Fibroblast of skin of right biceps (primary cell): ENCODE measurements around the gene DUS1L.

Source experiments
- DNase-seq: peaks from one replicate; pipeline ENCODE4 v3.0.0-alpha.2; 2013

DUS1L gene

DNA sequence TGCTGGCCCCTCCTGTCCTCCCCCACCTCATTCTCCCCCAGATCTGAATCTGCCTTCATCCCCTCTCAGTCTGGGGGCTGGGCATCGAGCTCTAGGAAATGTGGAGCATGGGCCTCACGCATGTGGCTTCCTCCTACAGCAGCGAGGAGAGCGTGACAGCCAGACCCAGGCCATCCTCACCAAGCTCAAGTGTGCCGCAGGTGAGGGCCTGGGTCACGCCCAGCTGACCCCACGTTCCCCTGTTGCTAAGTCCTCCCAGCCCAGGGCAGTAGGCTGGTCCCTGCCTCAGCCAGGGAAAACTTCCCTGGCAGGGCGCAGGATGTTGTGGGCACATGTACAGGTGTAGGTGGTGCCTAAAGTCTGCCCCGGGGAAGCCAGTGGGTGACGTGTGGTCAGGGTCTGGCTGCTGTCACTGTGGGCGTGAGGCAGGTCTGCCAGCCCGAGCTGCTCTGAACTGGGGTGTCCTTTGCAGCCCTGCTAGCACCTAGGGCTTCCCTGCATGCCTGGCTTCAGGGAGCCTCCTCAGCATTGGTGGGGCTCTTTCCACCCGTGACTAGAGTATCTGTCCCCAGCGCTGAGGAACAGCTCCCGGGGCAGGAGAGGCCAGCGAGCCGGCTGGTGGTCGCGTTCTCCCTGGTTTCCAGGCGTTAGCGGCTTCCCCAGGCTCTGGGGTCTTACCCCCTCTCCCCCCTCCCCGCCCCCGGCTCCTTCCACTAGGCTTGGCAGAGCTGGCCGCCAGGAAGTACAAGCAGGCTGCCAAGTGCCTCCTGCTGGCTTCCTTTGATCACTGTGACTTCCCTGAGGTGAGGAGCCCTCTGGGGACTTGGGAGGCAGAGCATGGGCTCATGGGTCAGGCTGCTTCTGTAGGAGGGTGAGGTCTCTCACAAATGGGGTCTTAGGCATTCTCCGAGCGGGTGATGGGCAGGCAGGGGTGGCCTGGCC, 10.3 kb downstream of the DUS1L start:
- no peak for DNase-seq

DNA sequence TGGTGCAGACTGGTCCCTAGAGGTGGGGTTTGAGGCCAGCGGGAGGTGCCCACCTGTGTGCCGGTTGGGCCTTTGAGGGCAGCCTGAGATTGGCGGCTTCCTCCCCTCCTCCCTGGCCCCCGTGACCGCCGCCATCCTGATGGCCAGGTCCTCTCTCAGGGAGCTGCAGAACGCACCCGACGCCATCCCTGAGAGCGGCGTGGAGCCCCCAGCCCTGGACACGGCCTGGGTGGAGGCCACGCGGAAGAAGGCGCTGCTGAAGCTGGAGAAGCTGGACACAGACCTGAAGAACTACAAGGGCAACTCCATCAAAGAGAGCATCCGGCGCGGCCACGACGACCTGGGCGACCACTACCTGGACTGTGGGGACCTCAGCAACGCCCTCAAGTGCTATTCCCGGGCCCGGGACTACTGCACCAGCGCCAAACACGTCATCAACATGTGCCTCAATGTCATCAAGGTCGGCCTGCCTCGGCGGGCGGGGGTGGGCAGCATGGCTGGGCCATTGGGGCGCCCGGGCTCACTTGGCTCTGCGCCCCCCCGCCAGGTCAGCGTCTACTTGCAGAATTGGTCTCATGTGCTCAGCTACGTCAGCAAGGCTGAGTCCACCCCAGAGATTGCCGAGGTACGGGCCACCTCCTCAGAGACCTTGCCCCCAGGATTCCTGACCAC, 11.1 kb downstream of the DUS1L start:
- DNase-seq = no peak

DNA sequence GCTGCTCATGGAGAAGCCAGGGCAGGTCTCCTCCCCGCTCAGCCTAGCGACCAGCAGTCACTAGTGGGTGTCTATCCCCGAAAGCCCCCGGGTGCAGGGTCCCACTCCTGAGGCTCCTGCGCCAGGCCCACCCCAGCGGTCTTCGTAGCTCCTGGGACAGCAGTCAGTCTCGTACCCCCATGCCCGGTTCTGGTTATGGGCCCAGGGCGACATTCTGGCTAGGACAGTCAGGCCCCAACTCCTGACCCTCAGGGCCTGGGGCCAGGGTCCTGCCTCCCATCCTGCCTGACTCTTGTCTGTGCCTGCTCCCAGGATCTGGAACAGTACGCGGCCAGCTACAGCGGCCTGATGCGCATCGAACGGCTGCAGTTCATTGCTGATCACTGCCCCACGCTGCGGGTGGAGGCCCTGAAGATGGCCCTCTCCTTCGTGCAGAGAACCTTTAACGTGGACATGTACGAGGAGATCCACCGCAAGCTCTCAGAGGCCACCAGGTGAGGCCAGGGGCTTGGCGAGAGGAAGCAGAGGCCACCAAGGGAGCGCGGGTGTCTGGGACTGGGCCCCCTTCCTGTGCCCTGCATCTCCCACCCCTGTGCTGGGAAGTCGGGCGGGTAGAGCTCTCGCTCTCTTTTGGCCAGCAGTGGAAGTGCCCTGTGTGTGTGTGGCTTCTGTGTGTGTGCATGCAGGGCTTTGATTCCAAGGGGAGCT, 11.9 kb downstream of the DUS1L start:
- no peak for DNase-seq

DNA sequence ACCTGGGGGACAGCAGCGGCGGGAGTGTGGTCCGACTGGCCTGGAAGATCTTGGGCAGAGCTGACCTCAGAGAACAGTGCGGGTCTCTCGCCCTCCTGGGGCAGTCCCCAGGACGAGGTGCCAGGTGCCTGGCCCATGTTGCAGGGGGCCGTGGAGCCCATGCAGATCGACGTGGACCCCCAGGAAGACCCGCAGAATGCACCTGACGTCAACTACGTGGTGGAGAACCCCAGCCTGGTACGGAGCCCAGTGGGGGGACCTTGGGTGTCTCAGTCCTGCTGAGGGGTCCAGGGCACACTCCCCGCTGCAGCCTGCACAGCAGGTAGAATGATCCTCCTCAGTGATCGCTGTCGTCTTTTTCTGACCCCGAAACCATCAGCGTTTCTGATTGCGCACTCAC, 12.5 kb downstream of the DUS1L start:
- no peak for DNase-seq

DNA sequence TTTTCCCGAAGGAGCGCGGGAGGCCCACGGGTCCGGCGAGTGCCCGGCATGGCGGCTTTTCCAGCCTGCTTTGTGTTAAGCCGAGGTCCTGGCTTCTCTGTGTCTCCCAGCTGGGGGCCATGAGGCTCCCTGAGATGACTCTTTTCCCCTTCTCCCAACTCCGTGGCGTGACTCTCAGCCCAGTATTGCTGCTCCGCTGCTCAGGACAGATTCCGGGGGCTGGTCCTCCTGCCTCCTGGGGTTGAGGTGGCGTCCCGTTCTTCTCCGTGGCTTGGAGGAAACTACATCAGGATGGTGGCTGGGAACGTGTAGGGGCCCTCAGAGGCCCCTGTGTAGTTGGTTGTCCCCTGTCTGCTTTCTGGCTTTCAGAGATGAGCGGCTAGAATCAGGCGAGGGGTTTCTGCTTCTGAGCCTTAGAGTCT, 13.0 kb downstream of the DUS1L start:
- DNase-seq = no peak

DNA sequence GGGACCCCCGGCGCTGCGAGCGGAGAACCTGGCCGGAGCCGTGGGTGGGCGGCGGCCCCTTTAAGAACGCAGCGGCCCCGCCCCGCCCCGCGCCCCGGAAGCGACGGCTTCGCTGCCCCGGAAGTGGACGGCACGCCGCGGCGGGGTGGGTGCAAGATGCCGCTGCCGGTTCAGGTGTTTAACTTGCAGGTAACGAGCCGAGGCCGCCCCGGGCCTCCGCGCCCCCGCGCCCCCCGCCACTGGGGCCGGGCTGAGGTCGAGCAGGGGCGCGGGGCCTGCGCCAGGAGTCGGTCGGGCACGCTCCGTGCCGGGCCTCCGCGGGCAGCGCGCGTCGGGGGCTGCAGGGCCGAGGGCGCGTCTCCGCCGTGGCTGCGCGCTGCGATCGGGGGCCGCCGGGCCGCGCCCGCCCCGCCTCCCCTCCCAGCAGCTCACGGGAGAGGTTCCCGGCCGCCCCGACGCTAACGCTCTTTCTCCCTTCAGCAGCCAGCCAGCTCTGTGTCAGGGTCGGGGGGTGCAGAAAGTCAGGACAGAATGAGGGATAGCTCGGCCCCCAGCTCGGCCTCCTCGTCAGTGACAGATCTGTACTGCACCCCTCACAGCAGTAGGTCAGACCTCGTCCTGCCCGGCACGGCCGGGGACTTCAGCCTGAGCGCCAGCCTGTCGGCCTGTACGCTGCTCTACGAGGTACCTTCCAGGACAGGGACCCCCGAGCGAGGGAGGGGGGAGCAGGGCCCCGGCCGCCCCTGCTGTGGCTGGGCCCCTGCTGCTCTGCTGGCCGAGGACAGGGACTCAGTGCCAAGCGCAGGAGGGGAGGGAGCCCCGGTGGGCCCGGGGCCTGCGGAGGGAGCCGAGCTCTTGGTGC, 13.6 kb downstream of the DUS1L start, which contains the start of the genes GPS1 and RFNG:
TSS of gene GPS1 (plus strand) at position 123 of the 862 bp plus-strand sequence. CDS start at position 157, 34 bp downstream.
TSS of gene RFNG (minus strand) at position 36 of the 862 bp plus-strand sequence. CDS start 45 bp downstream, outside the sequence.
- DNase-seq = peak; percentile 56

DNA sequence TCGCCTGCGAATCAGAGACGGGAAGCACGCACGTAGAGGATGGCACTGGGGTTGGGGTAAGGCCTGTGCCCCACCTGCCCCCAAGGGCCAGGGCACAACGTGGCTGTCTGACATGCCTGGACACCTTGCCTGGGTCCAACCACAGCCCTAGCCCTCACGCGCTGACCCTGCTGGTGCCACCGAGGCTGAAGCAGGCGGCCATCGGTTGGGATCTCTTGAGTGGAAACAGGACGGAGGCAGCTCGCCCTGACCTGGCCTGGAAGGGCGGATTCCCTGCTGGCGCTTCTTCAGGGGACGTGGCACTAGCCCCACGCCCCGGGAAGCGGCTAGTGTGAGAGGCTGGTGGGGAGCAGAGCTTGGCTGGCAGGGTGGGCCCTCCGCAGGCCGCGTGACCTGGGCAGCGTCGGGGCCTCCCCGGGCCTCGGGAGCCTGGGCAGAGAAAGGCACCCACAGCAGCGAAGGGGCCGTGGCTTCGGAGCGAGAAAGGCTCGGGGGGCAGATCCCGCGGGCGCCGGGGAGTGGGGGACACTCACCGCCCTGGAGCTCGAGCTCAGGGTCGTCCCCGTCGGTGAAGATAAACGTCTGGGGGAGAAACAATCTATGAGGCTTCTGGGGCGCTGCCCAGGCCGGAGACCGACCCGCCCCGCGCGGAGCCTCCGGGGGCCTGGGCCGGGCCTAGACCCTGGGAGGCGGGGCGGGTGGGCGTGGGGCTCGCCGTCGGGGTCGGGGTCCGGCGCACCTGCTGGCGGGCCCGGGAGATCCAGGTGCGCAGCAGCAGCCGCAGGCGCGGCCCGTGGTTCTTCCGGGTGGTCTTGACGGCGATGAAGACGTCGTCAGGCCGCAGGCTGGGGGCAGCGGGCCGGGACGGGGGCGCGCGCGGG, 14.6 kb downstream of the DUS1L start:
- no peak for DNase-seq

DNA sequence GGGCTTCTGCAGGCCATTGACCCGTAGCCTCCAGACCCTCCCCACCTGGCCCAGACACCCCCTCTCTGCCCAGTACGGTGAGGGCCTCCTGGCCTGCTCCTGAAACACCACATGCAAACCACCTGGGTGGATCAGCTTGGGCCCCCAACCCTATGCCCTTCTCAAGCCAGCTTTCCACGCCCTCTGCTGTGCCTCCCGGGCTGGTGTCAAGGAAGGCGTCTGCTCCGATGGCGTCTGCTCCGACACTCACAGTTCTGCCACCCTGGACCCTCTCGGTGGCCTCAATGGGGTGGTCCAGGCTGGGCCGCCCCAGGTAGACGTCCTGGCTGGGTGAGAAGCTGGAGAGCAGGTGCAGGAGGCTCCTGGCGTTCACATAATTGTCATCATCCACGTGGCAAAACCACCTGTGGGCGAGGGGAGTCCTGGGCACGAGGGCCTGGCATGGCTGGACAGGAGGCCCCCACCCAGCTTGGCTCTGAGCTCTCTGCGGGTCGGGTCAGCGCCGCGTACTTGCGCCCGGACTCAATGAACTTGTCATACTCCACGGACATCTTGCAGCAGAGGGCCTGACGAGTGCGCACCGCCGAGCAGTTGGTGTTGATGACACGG, 15.3 kb downstream of the DUS1L start:
- no peak for DNase-seq

DNA sequence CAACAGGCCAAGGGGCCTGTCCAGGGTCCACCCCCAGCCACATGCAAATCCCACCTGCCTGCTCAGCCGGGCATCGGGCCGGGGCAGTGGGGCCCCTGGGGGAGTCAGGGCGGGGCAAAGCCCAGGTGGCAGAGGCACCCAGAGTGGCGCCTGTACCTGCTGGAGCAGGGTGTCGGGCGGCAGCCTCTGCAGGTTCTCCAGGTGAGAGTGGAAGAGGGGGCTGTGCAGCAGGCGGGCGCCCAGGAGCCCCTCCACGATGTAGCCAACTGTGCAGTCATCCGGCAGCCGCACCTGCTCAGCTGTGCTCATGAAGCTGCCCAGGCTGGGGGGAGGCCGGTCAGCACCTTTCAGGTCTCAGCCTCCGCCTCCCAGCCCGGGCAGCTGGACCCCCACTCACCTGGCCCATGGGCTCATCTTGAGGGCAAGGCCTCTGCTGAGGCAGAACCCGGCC, 16.1 kb downstream of the DUS1L start:
- DNase-seq = no peak

DNA sequence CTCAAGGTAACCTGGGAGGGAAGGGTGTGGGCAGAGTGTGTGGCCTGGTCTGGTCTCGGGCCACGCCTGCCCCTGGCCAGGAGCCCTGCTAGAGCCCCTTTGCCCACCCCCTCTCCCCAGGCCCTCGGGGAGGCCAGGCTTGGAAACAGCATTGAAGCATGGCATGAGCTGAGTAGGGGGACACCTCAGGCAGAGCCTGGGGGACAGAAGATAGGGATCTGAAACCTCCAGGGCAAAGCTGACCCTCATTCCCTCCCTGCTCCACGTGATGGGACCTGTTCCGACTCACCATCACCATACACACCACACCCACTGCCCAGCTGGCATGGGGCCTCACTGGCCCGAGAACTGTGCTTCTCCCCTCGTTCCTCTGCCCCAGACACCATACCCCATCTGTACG, 16.5 kb downstream of the DUS1L start:
- DNase-seq = no peak

DNA sequence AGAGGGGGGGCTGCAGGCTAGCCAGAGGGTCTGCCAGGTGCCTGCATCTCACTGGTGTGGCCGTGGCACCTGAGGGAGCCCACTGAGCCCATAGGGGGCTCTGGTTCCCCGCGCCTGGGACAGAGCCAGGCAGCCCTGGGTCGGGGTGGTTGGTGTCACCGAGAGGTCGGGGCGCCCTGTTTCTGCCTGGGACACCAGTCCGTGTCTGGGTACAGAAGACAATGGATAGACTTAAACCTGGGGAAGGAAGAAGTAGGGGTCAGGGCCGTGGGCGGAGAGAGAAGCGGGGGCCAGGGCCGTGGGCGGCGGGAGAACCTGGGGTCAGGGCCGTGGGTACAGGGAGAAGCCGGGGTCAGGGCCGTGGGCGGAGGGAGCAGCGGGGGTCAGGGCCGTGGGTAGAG, 17.0 kb downstream of the DUS1L start:
- no peak for DNase-seq

DNA sequence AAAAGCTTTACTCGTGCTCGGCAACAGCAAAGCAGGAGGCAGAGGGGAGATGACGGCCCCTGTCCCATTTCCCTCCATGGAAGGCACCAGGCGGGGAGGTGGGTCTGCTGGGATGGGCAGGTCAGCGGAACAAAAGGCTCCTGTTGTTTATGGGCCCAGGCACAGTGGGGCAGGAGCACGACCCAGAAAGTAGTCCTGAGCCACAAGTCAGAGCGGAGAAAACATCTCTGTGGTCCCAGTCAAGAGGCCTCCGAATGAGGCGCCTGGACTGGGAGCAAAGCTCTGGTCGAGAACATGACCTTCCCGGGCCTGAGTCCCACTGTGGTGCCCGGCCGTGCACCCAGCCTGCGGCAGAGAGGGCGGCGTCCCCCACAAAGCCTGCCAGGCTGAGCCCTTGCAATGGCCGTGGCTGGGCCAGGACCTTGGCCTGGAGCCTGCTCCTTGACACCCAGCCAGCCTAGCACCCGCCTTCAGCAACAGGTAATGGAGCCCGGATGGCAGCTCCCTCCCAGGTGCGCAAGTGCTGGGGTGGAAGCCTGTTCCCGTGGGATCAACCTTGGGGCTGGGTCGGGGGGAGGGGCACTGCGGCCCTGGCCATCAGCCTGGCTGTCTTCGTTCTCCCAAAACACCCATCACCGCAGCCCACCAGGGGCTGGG, 17.6 kb downstream of the DUS1L start:
- no peak for DNase-seq

DNA sequence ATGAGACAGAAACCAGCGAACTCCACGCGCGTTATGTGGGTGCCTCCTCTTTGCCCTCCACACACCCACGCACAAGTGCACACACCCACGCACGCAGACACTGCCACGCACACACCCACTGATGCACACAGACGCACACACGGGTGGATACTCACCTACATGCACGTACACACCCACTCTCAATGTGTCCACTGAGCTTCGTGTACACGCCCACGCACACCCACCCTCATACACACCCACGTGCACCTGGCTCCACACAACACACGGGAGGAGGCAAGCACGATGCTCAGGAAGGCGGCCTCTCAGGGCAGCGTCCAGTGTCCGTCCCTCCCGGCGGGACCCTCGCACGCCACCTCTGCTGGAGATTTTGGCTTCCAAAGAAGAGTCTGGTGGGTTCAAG, 18.2 kb downstream of the DUS1L start:
- no peak for DNase-seq

DNA sequence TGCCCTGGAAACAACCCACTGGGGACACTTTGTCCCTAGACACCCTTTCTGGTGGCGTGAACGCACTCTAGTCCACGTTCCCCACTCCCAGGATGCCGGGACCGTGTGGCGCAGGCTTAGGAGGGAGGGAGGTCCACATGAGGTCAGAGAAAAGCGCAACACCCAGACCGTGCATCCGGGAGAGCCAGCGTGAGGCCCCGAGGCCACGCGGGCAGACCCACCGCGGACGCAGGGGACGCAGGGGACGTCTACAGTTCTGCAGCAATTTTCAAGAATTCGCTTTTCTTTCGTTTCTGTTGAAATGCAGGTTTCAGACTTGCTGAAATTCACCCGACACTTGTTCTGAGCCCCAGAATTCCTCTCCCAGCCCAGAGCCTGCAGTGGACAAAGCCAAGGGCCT, 18.7 kb downstream of the DUS1L start:
- DNase-seq = no peak

DNA sequence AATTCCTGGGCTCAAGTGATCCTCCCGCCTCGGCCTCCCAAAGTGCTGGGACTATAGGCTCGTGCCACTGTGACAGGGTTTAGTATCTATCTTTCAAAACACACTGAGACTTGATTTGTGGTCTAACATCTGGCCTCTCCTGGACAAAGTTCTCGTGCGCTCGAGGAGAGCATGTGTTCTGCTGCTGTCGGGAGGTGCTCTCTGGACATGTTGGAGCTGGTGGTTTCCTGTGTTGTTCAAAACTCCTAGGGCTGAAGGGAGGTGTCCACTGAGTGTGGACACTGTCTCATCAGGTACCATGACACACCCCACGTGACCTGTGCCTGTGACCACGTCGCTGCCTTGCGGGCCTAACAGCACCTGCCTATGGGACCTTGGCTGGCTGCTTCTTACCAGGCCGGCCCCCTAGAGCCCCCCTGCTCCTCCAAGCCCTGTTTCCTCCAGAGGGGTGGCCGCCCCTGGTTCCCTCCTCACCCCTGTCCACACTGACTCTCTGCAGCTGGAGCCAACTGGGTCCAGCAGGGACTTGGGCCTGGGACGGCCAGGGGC, 19.6 kb downstream of the DUS1L start:
- DNase-seq = no peak

DNA sequence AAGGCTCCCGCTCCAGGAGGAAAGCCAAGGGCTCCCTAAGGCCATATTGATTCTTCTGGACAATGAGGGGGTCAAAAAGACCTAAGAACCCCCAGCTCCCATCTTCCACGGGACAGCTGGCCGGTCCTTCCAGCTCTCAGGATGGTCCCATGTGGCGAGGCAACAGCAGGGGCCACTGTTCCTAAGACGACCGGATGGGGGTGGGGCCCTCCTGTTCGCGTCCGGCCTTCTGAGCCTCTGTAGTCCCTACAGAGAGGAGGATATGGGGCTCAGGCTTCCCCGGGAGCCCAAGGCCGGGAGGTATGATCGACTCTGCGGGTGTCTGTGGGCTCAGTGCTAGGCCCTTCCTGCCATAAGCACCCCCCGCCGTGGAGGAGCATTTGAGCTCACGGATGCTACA, 22.1 kb downstream of the DUS1L start:
- DNase-seq = no peak

DNA sequence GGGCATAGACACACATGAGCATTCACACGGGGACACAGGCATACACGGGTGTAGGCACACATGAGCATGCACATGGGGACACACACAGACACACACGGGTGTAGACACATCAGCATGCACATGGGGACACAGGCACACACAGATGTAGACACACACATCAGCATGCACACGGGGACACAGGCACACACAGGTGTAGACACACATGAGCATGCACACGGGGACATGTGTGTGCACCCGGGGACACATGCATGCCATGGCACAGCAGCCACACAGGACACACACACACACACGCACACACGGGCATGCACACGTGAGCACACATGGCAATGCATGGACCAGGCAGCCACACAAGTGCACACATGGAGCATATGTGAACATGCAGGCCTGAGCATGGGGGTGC, 23.0 kb downstream of the DUS1L start:
- DNase-seq = no peak

DNA sequence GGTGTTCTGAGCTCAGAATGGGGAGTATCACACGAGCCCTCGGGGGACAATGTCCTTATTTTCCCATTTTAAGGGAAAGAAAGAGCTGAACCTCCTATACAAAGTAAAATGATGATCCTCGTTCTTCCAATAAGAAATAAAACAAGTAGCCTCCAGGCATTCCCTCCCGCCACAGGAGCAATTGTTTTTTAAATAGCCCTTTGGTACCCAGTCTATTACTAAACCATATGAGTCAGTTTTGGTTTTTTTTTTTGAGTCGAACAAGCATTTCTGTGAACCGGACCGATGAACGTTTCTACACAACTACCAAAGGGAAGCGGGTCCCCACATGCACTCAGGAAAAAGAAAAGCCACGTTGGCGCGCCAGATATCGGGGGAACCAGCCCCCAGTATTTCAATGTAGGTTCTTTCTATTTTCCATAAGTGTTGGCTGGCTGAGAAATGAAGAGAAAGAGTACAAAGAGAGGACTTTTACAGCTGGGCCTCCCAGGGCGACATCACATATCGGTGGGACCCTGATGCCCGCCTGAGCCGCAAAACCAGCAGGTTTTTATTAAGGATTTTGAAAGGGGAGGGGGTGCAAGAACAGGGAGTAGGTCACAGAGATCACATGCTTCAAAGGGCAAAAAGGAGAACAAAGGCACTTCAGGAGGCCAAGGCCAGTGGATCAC, 24.3 kb downstream of the DUS1L start:
- no peak for DNase-seq

DNA sequence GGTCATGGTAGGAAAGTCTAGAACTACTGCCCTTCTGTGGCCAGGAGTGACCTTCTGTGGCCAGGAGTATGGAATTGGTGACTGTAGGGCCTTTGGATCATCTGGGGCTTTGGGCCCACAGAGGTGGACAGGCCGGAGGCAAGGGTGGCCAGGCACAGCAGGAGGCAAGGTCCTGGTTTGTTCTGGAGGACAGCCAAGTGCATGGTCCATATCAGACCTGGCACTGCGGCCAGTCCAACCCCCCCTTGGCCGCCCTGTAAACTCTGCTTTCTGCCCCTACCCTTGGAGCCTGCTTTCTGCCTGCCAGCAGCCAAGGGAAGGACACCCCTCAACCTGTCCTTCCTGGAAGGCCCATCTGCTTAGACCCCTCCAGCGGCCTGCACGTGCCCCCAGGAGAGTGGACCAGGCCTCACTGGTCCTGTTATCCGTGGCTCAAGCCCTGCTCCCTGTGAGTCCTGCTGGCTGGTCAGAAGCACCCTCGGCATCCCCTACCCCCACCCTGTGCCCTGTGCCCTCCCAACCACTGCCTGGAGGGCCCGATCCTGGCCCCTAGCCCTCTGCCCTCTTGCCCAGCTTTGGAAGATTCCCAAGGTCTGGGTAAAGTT, 25.8 kb downstream of the DUS1L start:
- DNase-seq = no peak
